Measurements from ENCODE around the gene PCDHA9. TPM values are rescaled to one million over a fixed set of nuclear protein-coding genes. Genes with fewer than 3 reads are reported as not detected.
"Not testable (repeated sequence)": the region's sequence is repeated elsewhere in the genome, so short reads cannot be mapped to it uniquely, and the experiment has no call there.

PCDHA9 gene
- total RNA-seq (ENCODE audit: low replicate concordance), result 1.5 and 2.5 TPM in 2 replicates
- long read RNA-seq, full-length matches to known transcripts, result 1 of 1 reads
- long read RNA-seq, partial matches to known transcripts, result 0 of 1 reads
- long read RNA-seq, other reads (novel, unspliced or antisense), result 0 of 1 reads

- Mint-ChIP-seq H3K9me3 (peaks cover 12% of the 10 kb centered on the region), H3K4me3 (peak within 1 kb of the TSS; percentile 69), H3K36me3 (peaks cover 19% of the 10 kb centered on the region)
- H3K27me3 Mint-ChIP-seq; H3K4me1 Mint-ChIP-seq (ENCODE audit: unreplicated experiment); H3K27ac Mint-ChIP-seq; DNase-seq (ENCODE audit: extremely low spot score, unreplicated experiment): not testable (repeated sequence)
These were observed at the start of gene PCDHA9 for GRCh38 chr5:140848139-140849102. Gene PCDHA9 (plus strand): TSS chr5:140848382. CDS start chr5:140848496, 114 bp downstream.

GRCh38 chr5:140800816-140801493 lies 47.2 kb upstream of the PCDHA9 start, which contains the start of gene PCDHA3:
Gene PCDHA3 (plus strand): TSS chr5:140801057.
- TF ChIP-seq CTCF (conservative IDR thresholded peaks at IDR 0.05), result no peak
- Mint-ChIP-seq H3K4me1 (ENCODE audit: unreplicated experiment) (no peaks in the 10 kb centered on the region), H3K36me3 (peaks cover 12% of the 10 kb centered on the region), H3K27ac (no peak within 1 kb of the TSS), H3K27me3 (no peaks in the 10 kb centered on the region), H3K9me3 (peaks cover 5% of the 10 kb centered on the region), H3K4me3 (peak within 1 kb of the TSS; percentile 74)
- no peak for DNase-seq (ENCODE audit: extremely low spot score, unreplicated experiment)

- DNase-seq (ENCODE audit: extremely low spot score, unreplicated experiment), result no peak
- no peak overlapping the region for H3K4me3 Mint-ChIP-seq
- H3K27me3 Mint-ChIP-seq, result no peaks in the 10 kb centered on the region
- peaks cover 12% of the 10 kb centered on the region for H3K36me3 Mint-ChIP-seq
- peaks cover 5% of the 10 kb centered on the region for H3K9me3 Mint-ChIP-seq
- TF ChIP-seq CTCF (conservative IDR thresholded peaks at IDR 0.05), result no peak
- H3K4me1 Mint-ChIP-seq (ENCODE audit: unreplicated experiment), result no peaks in the 10 kb centered on the region
- no peak overlapping the region for H3K27ac Mint-ChIP-seq
These were observed 46.7 kb upstream of the PCDHA9 start for GRCh38 chr5:140801494-140801841.

GRCh38 chr5:140802381-140802780 lies 45.8 kb upstream of the PCDHA9 start:
- H3K9me3 Mint-ChIP-seq; H3K27me3 Mint-ChIP-seq; DNase-seq (ENCODE audit: extremely low spot score, unreplicated experiment); H3K4me1 Mint-ChIP-seq (ENCODE audit: unreplicated experiment); H3K4me3 Mint-ChIP-seq; H3K27ac Mint-ChIP-seq: not testable (repeated sequence)
- H3K36me3 Mint-ChIP-seq, result peaks cover 12% of the 10 kb centered on the region

- no peak for DNase-seq (ENCODE audit: extremely low spot score, unreplicated experiment)
- peaks cover 9% of the 10 kb centered on the region for H3K9me3 Mint-ChIP-seq
- no peaks in the 10 kb centered on the region for H3K27me3 Mint-ChIP-seq
- no peak for TF ChIP-seq CTCF (conservative IDR thresholded peaks at IDR 0.05)
- H3K4me1 Mint-ChIP-seq (ENCODE audit: unreplicated experiment), result peaks cover 5% of the 10 kb centered on the region
- H3K4me3 Mint-ChIP-seq, result no peak overlapping the region
- no peak overlapping the region for H3K27ac Mint-ChIP-seq
- H3K36me3 Mint-ChIP-seq, result peaks cover 16% of the 10 kb centered on the region
These were observed 45.4 kb upstream of the PCDHA9 start for GRCh38 chr5:140802781-140803271.

GRCh38 chr5:140806834-140807775 lies 41.1 kb upstream of the PCDHA9 start, which contains the start of gene PCDHA4:
Gene PCDHA4 (plus strand): TSS chr5:140807068.
- peak within 1 kb of the TSS; percentile 91 for H3K27ac Mint-ChIP-seq
- H3K27me3 Mint-ChIP-seq, result no peaks in the 10 kb centered on the region
- peak; percentile 78 for TF ChIP-seq CTCF (conservative IDR thresholded peaks at IDR 0.05)
- peak within 1 kb of the TSS; percentile 95 for H3K4me3 Mint-ChIP-seq
- H3K36me3 Mint-ChIP-seq, result peaks cover 30% of the 10 kb centered on the region
- H3K9me3 Mint-ChIP-seq, result peaks cover 6% of the 10 kb centered on the region
- peak; percentile 79 for DNase-seq (ENCODE audit: extremely low spot score, unreplicated experiment)
- H3K4me1 Mint-ChIP-seq (ENCODE audit: unreplicated experiment), result peaks cover 9% of the 10 kb centered on the region

- not testable (repeated sequence) for DNase-seq (ENCODE audit: extremely low spot score, unreplicated experiment); H3K27ac Mint-ChIP-seq; H3K4me1 Mint-ChIP-seq (ENCODE audit: unreplicated experiment); H3K27me3 Mint-ChIP-seq
- Mint-ChIP-seq H3K4me3 (peak overlapping the region; percentile 95), H3K9me3 (peaks cover 15% of the 10 kb centered on the region), H3K36me3 (peaks cover 32% of the 10 kb centered on the region)
These were observed 39.8 kb upstream of the PCDHA9 start for GRCh38 chr5:140808241-140808888.

All from type B pancreatic cell (in vitro differentiated cells).